A549 (cell line): ENCODE data around the gene ATP1A2.

Source experiments
- BHLHE40 ChIP-seq: IDR thresholded peaks from 2 replicates; pipeline ENCODE4 v1.6.1; 2012; ENCODE audit warnings: low read depth, low read length, inconsistent platforms
- CEBPB ChIP-seq, 2 experiments: fragments of >200 bp in 1 of 2; sonication (Bioruptor Twin) in 1 of 2; formaldehyde crosslinking in 1 of 2; IDR thresholded peaks; 2 replicates each; pipeline ENCODE4 v1.6.1; 2012 to 2016
- EP300 ChIP-seq, 2 experiments: fragments of >200 bp; sonication (Bioruptor Twin); formaldehyde crosslinking; IDR thresholded peaks; 2 replicates in 1 of 2; 3 replicates in 1 of 2; pipeline ENCODE4 v1.6.1; 2016 to 2017
- ESRRA ChIP-seq: fragments of 150-350 bp; IDR thresholded peaks from 2 replicates; pipeline ENCODE4 v1.6.1; 2014; ENCODE audit warnings: mild to moderate bottlenecking, low read length, borderline replicate concordance
- GATA3 ChIP-seq: IDR thresholded peaks from 2 replicates; pipeline ENCODE4 v1.6.1; 2012; ENCODE audit warnings: borderline replicate concordance
- NPAS2 ChIP-seq: fragments of 250-450 bp; sonication (Bioruptor Pico); IDR thresholded peaks from 2 replicates; pipeline ENCODE4 v1.8.0; 2022; ENCODE audit warnings: mild to moderate bottlenecking, moderate library complexity, borderline replicate concordance
- POLR2A ChIP-seq: IDR thresholded peaks from 2 replicates; pipeline ENCODE4 v1.6.1; 2012; ENCODE audit warnings: mild to moderate bottlenecking, low read length
- POLR2AphosphoS2 ChIP-seq: conservative IDR thresholded peaks from 2 replicates; pipeline ENCODE4 v1.6.1; 2012; ENCODE audit warnings: low read length, improper control_type of control experiment, inconsistent platforms
- RFX5 ChIP-seq: fragments of 450-650 bp; IDR thresholded peaks from 2 replicates; pipeline ENCODE4 v1.7.1; 2014; ENCODE audit warnings: antibody characterized with exemption, mild to moderate bottlenecking, moderate library complexity
- TF ChIP-seq, protein P1 (sequence below): fragments of >200 bp; sonication (Bioruptor Twin); formaldehyde crosslinking; IDR thresholded peaks from 3 replicates; pipeline ENCODE4 v1.5.1; 2016

DNA sequence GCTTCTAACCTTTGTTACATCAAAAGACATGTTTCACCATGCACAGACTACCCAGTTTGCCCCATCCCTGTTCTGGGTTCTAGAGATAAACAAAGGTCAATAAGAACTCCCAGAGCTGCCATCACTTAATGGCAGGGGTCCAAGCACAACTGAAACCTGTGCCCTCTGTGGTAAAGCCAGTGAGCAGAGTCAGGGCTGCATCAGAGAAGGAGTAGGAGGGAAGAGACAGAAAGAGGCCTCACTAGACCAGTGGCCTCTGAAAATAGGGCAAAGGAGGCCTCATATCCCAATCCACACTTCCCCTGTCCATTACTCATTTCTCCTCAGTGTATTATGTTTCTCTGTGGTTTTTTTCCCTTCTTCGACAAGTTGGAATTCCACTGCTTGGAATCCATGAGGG is 10.2 kb downstream of the ATP1A2 start:
- TF ChIP-seq, protein P1, sequence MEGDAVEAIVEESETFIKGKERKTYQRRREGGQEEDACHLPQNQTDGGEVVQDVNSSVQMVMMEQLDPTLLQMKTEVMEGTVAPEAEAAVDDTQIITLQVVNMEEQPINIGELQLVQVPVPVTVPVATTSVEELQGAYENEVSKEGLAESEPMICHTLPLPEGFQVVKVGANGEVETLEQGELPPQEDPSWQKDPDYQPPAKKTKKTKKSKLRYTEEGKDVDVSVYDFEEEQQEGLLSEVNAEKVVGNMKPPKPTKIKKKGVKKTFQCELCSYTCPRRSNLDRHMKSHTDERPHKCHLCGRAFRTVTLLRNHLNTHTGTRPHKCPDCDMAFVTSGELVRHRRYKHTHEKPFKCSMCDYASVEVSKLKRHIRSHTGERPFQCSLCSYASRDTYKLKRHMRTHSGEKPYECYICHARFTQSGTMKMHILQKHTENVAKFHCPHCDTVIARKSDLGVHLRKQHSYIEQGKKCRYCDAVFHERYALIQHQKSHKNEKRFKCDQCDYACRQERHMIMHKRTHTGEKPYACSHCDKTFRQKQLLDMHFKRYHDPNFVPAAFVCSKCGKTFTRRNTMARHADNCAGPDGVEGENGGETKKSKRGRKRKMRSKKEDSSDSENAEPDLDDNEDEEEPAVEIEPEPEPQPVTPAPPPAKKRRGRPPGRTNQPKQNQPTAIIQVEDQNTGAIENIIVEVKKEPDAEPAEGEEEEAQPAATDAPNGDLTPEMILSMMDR: no peak
- no peak for TF ChIP-seq POLR2A
- no peak for TF ChIP-seq RFX5
- no peak for TF ChIP-seq BHLHE40
- no peak for TF ChIP-seq NPAS2 (CRISPR knock-in tag)
- TF ChIP-seq CEBPB (IDR thresholded peaks at IDR 0.05): no peak
- TF ChIP-seq GATA3: no peak
- TF ChIP-seq EP300 (IDR thresholded peaks at IDR 0.05): no peak
- no peak for TF ChIP-seq POLR2AphosphoS2
- no peak for TF ChIP-seq ESRRA
